GM23248 (cell line): ENCODE data around the gene KRT80. TPM values are rescaled to one million over a fixed set of nuclear protein-coding genes. Genes with fewer than 3 reads are reported as not detected.
A peak's percentile ranks its signal among the peaks of the same experiment; 100 is the strongest.

Source experiments
- DNase-seq: peaks from one replicate; pipeline ENCODE4 v3.0.0-alpha.2; 2015
- H2AFZ ChIP-seq: fragments of 200-600 bp; sonication (generic); 2 replicates; pipeline ENCODE4 v1.6.1; 2016; ENCODE audit warnings: antibody characterized with exemption
- H3F3A ChIP-seq: fragments of 200-600 bp; sonication (generic); 2 replicates; pipeline ENCODE4 v1.6.1; 2016; ENCODE audit warnings: mild to moderate bottlenecking, antibody characterized with exemption, mixed run types; ENCODE audit not compliant: insufficient read depth
- H3K27ac ChIP-seq: fragments of 200-600 bp; sonication (generic); 2 replicates; pipeline ENCODE4 v1.5.1; 2016; ENCODE audit warnings: mild to moderate bottlenecking
- H3K27me3 ChIP-seq: fragments of 200-600 bp; sonication (generic); replicated peaks from 2 replicates; pipeline ENCODE4 v1.6.1; 2016; ENCODE audit warnings: mild to moderate bottlenecking; ENCODE audit not compliant: insufficient read depth
- H3K36me3 ChIP-seq: fragments of 200-600 bp; sonication (generic); 2 replicates; pipeline ENCODE4 v1.6.1; 2016; ENCODE audit warnings: low read depth, mild to moderate bottlenecking
- H3K4me1 ChIP-seq: fragments of 200-600 bp; sonication (generic); 2 replicates; pipeline ENCODE4 v1.6.1; 2016; ENCODE audit warnings: mild to moderate bottlenecking; ENCODE audit not compliant: insufficient read depth
- H3K4me2 ChIP-seq: fragments of 200-600 bp; sonication (generic); one replicate; pipeline ENCODE4 v1.6.1; 2016; ENCODE audit warnings: mild to moderate bottlenecking; ENCODE audit not compliant: unreplicated experiment
- H3K4me3 ChIP-seq: fragments of 200-600 bp; sonication (generic); 2 replicates; pipeline ENCODE4 v1.5.1; 2016; ENCODE audit warnings: mild to moderate bottlenecking
- H3K79me2 ChIP-seq: fragments of 200-600 bp; sonication (generic); 2 replicates; pipeline ENCODE4 v1.6.1; 2016; ENCODE audit warnings: mild to moderate bottlenecking; ENCODE audit not compliant: insufficient read depth
- H3K9ac ChIP-seq: fragments of 200-600 bp; sonication (generic); 2 replicates; pipeline ENCODE4 v1.6.1; 2016; ENCODE audit warnings: mild to moderate bottlenecking
- H3K9me2 ChIP-seq: fragments of 200-600 bp; sonication (generic); 2 replicates; pipeline ENCODE4 v1.6.1; 2016; ENCODE audit warnings: mixed run types, mild to moderate bottlenecking, moderate library complexity; ENCODE audit not compliant: insufficient read depth
- H3K9me3 ChIP-seq: fragments of 200-600 bp; sonication (generic); one replicate; pipeline ENCODE4 v1.6.1; 2017; ENCODE audit warnings: low read depth
- H4K20me1 ChIP-seq: fragments of 200-600 bp; sonication (generic); 2 replicates; pipeline ENCODE4 v1.6.0; 2016; ENCODE audit not compliant: insufficient read depth
- EZH2 ChIP-seq: fragments of 200-600 bp; sonication (generic); IDR thresholded peaks from 2 replicates; pipeline ENCODE4 v1.6.1; 2018; ENCODE audit warnings: antibody characterized with exemption, mild to moderate bottlenecking; ENCODE audit not compliant: insufficient read depth, poor library complexity, severe bottlenecking
- EZH2phosphoT487 ChIP-seq: fragments of 200-600 bp; sonication (generic); IDR thresholded peaks from 2 replicates; pipeline ENCODE4 v1.6.1; 2018; ENCODE audit warnings: antibody characterized with exemption, moderate library complexity, mild to moderate bottlenecking, low read depth; ENCODE audit not compliant: insufficient read depth
- WGBS, 2 experiments: methylation state at CpG; one replicate each; pipeline ENCODE4 v1.1.6; 2015 to 2017; ENCODE audit warnings: low lambda C conversion rate in 2 of 2, low coverage in 1 of 2; ENCODE audit errors: missing lambda C conversion rate in 2 of 2; 5-methylcytosine and 5-hydroxymethylcytosine counted together
- in situ Hi-C: fragments of 300-500 bp; cut with MboI; formaldehyde crosslinking; loops from 2 replicates; pipeline ENCODE4 v1.15.0; 2020
- polyA plus RNA-seq: library from polyadenylated mRNA; unstranded; fragments of >200 nt; fragmentation: Nextera tagmentation; extraction: Ambion mirVana; gene quantifications from 2 replicates; pipeline ENCODE4 v1.2.1, GENCODE V29; 2016
- total RNA-seq: library from RNA; depleted of rRNA; stranded (reverse); fragments of >200 nt; shearing (Covaris generic); gene quantifications from 2 replicates; pipeline ENCODE4 v1.2.3, GENCODE V29; 2014

Gene KRT80
- total and polyA plus RNA-seq, 2 experiments from 2014 or later, result 0.65 to 1.3 TPM

GRCh38 chr12:52137746-52138145, 54.1 kb downstream of the KRT80 start:
- H3K4me2 ChIP-seq, result no peak overlapping the region
- no peak overlapping the region for H3K4me3 ChIP-seq
- no peaks in the 10 kb centered on the region for H3K36me3 ChIP-seq
- TF ChIP-seq EZH2 (no peak), EZH2phosphoT487 (no peak)
- H2AFZ ChIP-seq, result no peak overlapping the region
- WGBS, 2 experiments, result 42 to 50% methylated on average over 5 of the region's 5 CpGs
- no peak overlapping the region for H3K9ac ChIP-seq
- no peaks in the 10 kb centered on the region for H3K79me2 ChIP-seq
- no peaks in the 10 kb centered on the region for H4K20me1 ChIP-seq
- no peak for DNase-seq
- no peaks in the 10 kb centered on the region for H3K9me3 ChIP-seq
- H3K4me1 ChIP-seq, result peaks cover 4% of the 10 kb centered on the region; the same call in 1 of the 2 replicates
- no peak overlapping the region for H3K27ac ChIP-seq
- H3K27me3 ChIP-seq, result no peaks in the 10 kb centered on the region
- in situ Hi-C loops, result no loop called here
- H3K9me2 ChIP-seq, result no peaks in the 10 kb centered on the region
- no peaks in the 10 kb centered on the region for H3F3A ChIP-seq

GRCh38 chr12:52132754-52133161, 59.1 kb downstream of the KRT80 start:
- Histone ChIP-seq H3K4me1 (peaks cover 6% of the 10 kb centered on the region; the same call in 1 of the 2 replicates), H3K27ac (peak overlapping the region; percentile 27), H3K4me2 (no peak overlapping the region), H3K4me3 (no peak overlapping the region), H3K79me2 (no peaks in the 10 kb centered on the region), H4K20me1 (no peaks in the 10 kb centered on the region), H3K9me3 (no peaks in the 10 kb centered on the region), H3K27me3 (no peaks in the 10 kb centered on the region), H3K36me3 (no peaks in the 10 kb centered on the region), H3K9me2 (no peaks in the 10 kb centered on the region), H3K9ac (no peak overlapping the region), H3F3A (0 out of 2 replicates have a peak, but pooled peaks cover 5% of the 10 kb centered on the region), H2AFZ (no peak overlapping the region)
- 2 to 7% methylated on average over 3 of the region's 3 CpGs for WGBS, 2 experiments
- DNase-seq, result peak; percentile 76
- in situ Hi-C loops, result no loop called here
- TF ChIP-seq EZH2phosphoT487, result no peak

- Histone ChIP-seq H3K4me3 (no peak overlapping the region), H3K79me2 (no peaks in the 10 kb centered on the region), H2AFZ (no peak overlapping the region), H3K9me3 (no peaks in the 10 kb centered on the region), H3K9me2 (no peaks in the 10 kb centered on the region), H3K4me1 (peaks cover 6% of the 10 kb centered on the region; the same call in 1 of the 2 replicates), H3K4me2 (no peak overlapping the region), H3F3A (0 out of 2 replicates have a peak, but pooled peaks cover 5% of the 10 kb centered on the region), H3K36me3 (no peaks in the 10 kb centered on the region), H4K20me1 (no peaks in the 10 kb centered on the region), H3K27me3 (no peaks in the 10 kb centered on the region), H3K27ac (no peak overlapping the region), H3K9ac (no peak overlapping the region)
- DNase-seq, result no peak
- 52 to 54% methylated on average over 5 of the region's 5 CpGs for WGBS, 2 experiments
- TF ChIP-seq EZH2phosphoT487, result no peak
- TF ChIP-seq EZH2, result no peak
- in situ Hi-C loops, result no loop called here
Measured at GRCh38 chr12:52130711-52131110, 61.1 kb downstream of the KRT80 start.

- Histone ChIP-seq H3F3A (0 out of 2 replicates have a peak, but pooled peaks cover 5% of the 10 kb centered on the region), H3K9me3 (no peaks in the 10 kb centered on the region), H2AFZ (no peak overlapping the region), H3K36me3 (no peaks in the 10 kb centered on the region), H4K20me1 (no peaks in the 10 kb centered on the region), H3K9ac (no peak overlapping the region), H3K79me2 (no peaks in the 10 kb centered on the region), H3K27ac (no peak overlapping the region), H3K27me3 (no peaks in the 10 kb centered on the region; the same call in 1 of the 2 replicates), H3K4me2 (no peak overlapping the region), H3K9me2 (no peaks in the 10 kb centered on the region), H3K4me1 (peaks cover 6% of the 10 kb centered on the region; the same call in 1 of the 2 replicates), H3K4me3 (no peak overlapping the region)
- WGBS, 2 experiments, result 62 to 70% methylated on average over 10 of the region's 10 CpGs
- TF ChIP-seq EZH2phosphoT487 (no peak), EZH2 (no peak)
- in situ Hi-C loops, result no loop called here
- no peak for DNase-seq
Measured at GRCh38 chr12:52127683-52128450, 63.9 kb downstream of the KRT80 start.
